Measurements from ENCODE around the gene ROR1. TPM values are rescaled to one million over a fixed set of nuclear protein-coding genes. Genes with fewer than 3 reads are reported as not detected.

The ROR1 gene
- total RNA-seq, 1 experiment from 2014 or later: 19.0 TPM

- no peaks in the 10 kb centered on the region for H3K9me2 ChIP-seq (ENCODE audit: insufficient read depth)
- no peak overlapping the region for H3K27ac ChIP-seq
- POLR2A ChIA-PET (ENCODE audit: unreplicated experiment): interaction anchor here (0.5 kb wide), 1 partner anchor 21 kb away, joined by 3 read pairs; no protein-coding TSS in a partner anchor
- no peaks in the 10 kb centered on the region for H3K27me3 ChIP-seq (ENCODE audit: insufficient read depth, low read depth)
- H3K36me3 ChIP-seq (ENCODE audit: low read depth): peaks cover 19% of the 10 kb centered on the region
- no peak for DNase-seq
- no peaks in the 10 kb centered on the region for H3F3A ChIP-seq (ENCODE audit: insufficient read depth, low read depth)
- H3K4me1 ChIP-seq (replicated peaks; ENCODE audit: insufficient read depth): no peaks in the 10 kb centered on the region
- no peaks in the 10 kb centered on the region for H4K20me1 ChIP-seq (ENCODE audit: insufficient read depth)
- BruUV-seq (replicated peaks): no TSS peak
- CTCF ChIA-PET: no interaction called here
- H2AFZ ChIP-seq: no peak overlapping the region
- H3K4me3 ChIP-seq: no peak overlapping the region
- TF ChIP-seq EZH2 (IDR thresholded peaks at IDR 0.05; ENCODE audit: low read depth) (no peak), CTCF (conservative IDR thresholded peaks at IDR 0.05) (no peak)
- H3K9me3 ChIP-seq (ENCODE audit: insufficient read depth, low read depth): no peaks in the 10 kb centered on the region
- no peak overlapping the region for H3K4me2 ChIP-seq
- intact Hi-C loops (cut with micrococcal nuclease; ENCODE audit: unreplicated experiment): no loop called here
- H3K79me2 ChIP-seq (ENCODE audit: low read depth): no peaks in the 10 kb centered on the region
Measured at GRCh38 chr1:64147045-64147724, 373.4 kb downstream of the ROR1 start.

- no peaks in the 10 kb centered on the region for H3K27me3 ChIP-seq (ENCODE audit: insufficient read depth, low read depth)
- TF ChIP-seq EZH2 (IDR thresholded peaks at IDR 0.05; ENCODE audit: low read depth) (no peak), CTCF (conservative IDR thresholded peaks at IDR 0.05) (no peak)
- no peaks in the 10 kb centered on the region for H3K4me1 ChIP-seq (replicated peaks; ENCODE audit: insufficient read depth)
- no TSS peak for BruUV-seq (replicated peaks)
- H2AFZ ChIP-seq: no peak overlapping the region
- H3K9me3 ChIP-seq (ENCODE audit: insufficient read depth, low read depth): no peaks in the 10 kb centered on the region
- H3K4me3 ChIP-seq: no peak overlapping the region
- no peaks in the 10 kb centered on the region for H3K9me2 ChIP-seq (ENCODE audit: insufficient read depth)
- H3K36me3 ChIP-seq (ENCODE audit: low read depth): peaks cover 15% of the 10 kb centered on the region
- H3K79me2 ChIP-seq (ENCODE audit: low read depth): no peaks in the 10 kb centered on the region
- CTCF ChIA-PET: no interaction called here
- intact Hi-C loops (cut with micrococcal nuclease; ENCODE audit: unreplicated experiment): no loop called here
- no peaks in the 10 kb centered on the region for H3F3A ChIP-seq (ENCODE audit: insufficient read depth, low read depth)
- DNase-seq: no peak
- POLR2A ChIA-PET (ENCODE audit: unreplicated experiment): no interaction called here
- no peak overlapping the region for H3K4me2 ChIP-seq
- H4K20me1 ChIP-seq (ENCODE audit: insufficient read depth): no peaks in the 10 kb centered on the region
- H3K27ac ChIP-seq: no peak overlapping the region
Measured at GRCh38 chr1:64147759-64148158, 373.9 kb downstream of the ROR1 start.

GRCh38 chr1:64150266-64150665 is 376.4 kb downstream of the ROR1 start:
- Histone ChIP-seq H3F3A (ENCODE audit: insufficient read depth, low read depth) (no peaks in the 10 kb centered on the region), H3K27ac (no peak overlapping the region), H3K4me1 (replicated peaks; ENCODE audit: insufficient read depth) (no peaks in the 10 kb centered on the region), H2AFZ (no peak overlapping the region), H3K9me2 (ENCODE audit: insufficient read depth) (no peaks in the 10 kb centered on the region), H3K4me3 (no peak overlapping the region), H3K79me2 (ENCODE audit: low read depth) (no peaks in the 10 kb centered on the region), H3K9me3 (ENCODE audit: insufficient read depth, low read depth) (no peaks in the 10 kb centered on the region), H4K20me1 (ENCODE audit: insufficient read depth) (no peaks in the 10 kb centered on the region), H3K36me3 (ENCODE audit: low read depth) (peaks cover 8% of the 10 kb centered on the region; the same call in 1 of the 2 replicates), H3K4me2 (no peak overlapping the region), H3K27me3 (ENCODE audit: insufficient read depth, low read depth) (no peaks in the 10 kb centered on the region)
- no TSS peak for BruUV-seq (replicated peaks)
- ChIA-PET POLR2A (ENCODE audit: unreplicated experiment) (no interaction called here), CTCF (no interaction called here)
- no peak for TF ChIP-seq CTCF (conservative IDR thresholded peaks at IDR 0.05)
- no peak for TF ChIP-seq EZH2 (IDR thresholded peaks at IDR 0.05; ENCODE audit: low read depth)
- DNase-seq: no peak
- intact Hi-C loops (cut with micrococcal nuclease; ENCODE audit: unreplicated experiment): no loop called here
